CD4-positive, alpha-beta memory T cell (primary cell): ENCODE measurements around the gene GOPC. TPM values are rescaled to one million over a fixed set of nuclear protein-coding genes. Genes with fewer than 3 reads are reported as not detected.
"Not testable (repeated sequence)": the region's sequence is repeated elsewhere in the genome, so short reads cannot be mapped to it uniquely, and the experiment has no call there.

ENCODE experiments used
- CTCF ChIA-PET: fragments of 350-600 bp; sonication (Branson Sonifier 250); formaldehyde crosslinking; loops from one replicate; lab custom pipeline; 2021; ENCODE audit warnings: inconsistent platforms; ENCODE audit not compliant: partially characterized antibody; lab: Charles Lee
- POLR2A ChIA-PET: fragments of 350-600 bp; sonication (Branson Sonifier 250); formaldehyde crosslinking; loops from one replicate; lab custom pipeline; 2021; ENCODE audit not compliant: partially characterized antibody; lab: Charles Lee
- DNase-seq, 5 donors: peaks; one replicate each; pipeline versions ENCODE4 v3.0.0 to v3.0.0-alpha.2; 2020 to 2022; ENCODE audit warnings: mixed read lengths in 1 of 5
- H3K27ac ChIP-seq: one replicate; pipeline ENCODE4 v1.7.0; 2013; ENCODE audit warnings: low read depth, low read length
- H3K27me3 ChIP-seq: 2 replicates; pipeline ENCODE4 v1.7.0; 2013; ENCODE audit warnings: mild to moderate bottlenecking, low read length, moderate library complexity; ENCODE audit not compliant: insufficient read depth
- H3K36me3 ChIP-seq: 2 replicates; pipeline ENCODE4 v1.7.0; 2013; ENCODE audit warnings: mild to moderate bottlenecking, low read length, moderate library complexity; ENCODE audit not compliant: insufficient read depth
- H3K4me1 ChIP-seq: 2 replicates; pipeline ENCODE4 v1.7.0; 2013; ENCODE audit warnings: mild to moderate bottlenecking, low read length, moderate library complexity; ENCODE audit not compliant: insufficient read depth
- H3K4me3 ChIP-seq, 2 donors: one replicate each; pipeline ENCODE4 v1.7.0; 2013; ENCODE audit warnings: low read length in 2 of 2, mild to moderate bottlenecking in 1 of 2
- H3K9me3 ChIP-seq, 2 donors: one replicate each; pipeline ENCODE4 v1.7.0; 2013; ENCODE audit warnings: low read length in 2 of 2, control low read depth in 1 of 2; ENCODE audit not compliant: control insufficient read depth in 1 of 2
- H3K27ac Mint-ChIP-seq, 7 donors: one replicate each; pipeline ENCODE4 v1.8.0; 2020 to 2021; ENCODE audit warnings: mixed read lengths in 7 of 7, mild to moderate bottlenecking in 6 of 7, inconsistent platforms in 3 of 7, moderate library complexity in 3 of 7
- H3K27me3 Mint-ChIP-seq, 2 donors: one replicate each; pipeline ENCODE4 v1.8.0; 2020 to 2021; ENCODE audit warnings: mixed read lengths in 2 of 2
- H3K36me3 Mint-ChIP-seq, 2 donors: one replicate each; pipeline ENCODE4 v1.8.0; 2020 to 2021; ENCODE audit warnings: mixed read lengths in 2 of 2, inconsistent platforms in 1 of 2, mild to moderate bottlenecking in 1 of 2
- H3K4me1 Mint-ChIP-seq, 4 donors: one replicate each; pipeline ENCODE4 v1.8.0; 2020 to 2021; ENCODE audit warnings: mixed read lengths in 4 of 4, mild to moderate bottlenecking in 1 of 4
- H3K4me3 Mint-ChIP-seq, 8 donors: one replicate each; pipeline ENCODE4 v1.8.0; 2020 to 2021; ENCODE audit warnings: mixed read lengths in 8 of 8, mild to moderate bottlenecking in 7 of 8, moderate library complexity in 6 of 8, inconsistent platforms in 3 of 8
- H3K9me3 Mint-ChIP-seq, 8 donors: one replicate each; pipeline ENCODE4 v1.8.0; 2020 to 2021; ENCODE audit warnings: mixed read lengths in 8 of 8, mild to moderate bottlenecking in 5 of 8, inconsistent platforms in 3 of 8, moderate library complexity in 1 of 8
- intact Hi-C: fragments of 100-400 bp; cut with micrococcal nuclease; formaldehyde crosslinking; loops from one replicate; pipeline ENCODE4 v1.15.1; 2023
- polyA plus RNA-seq, 2 donors: library from polyadenylated mRNA; unstranded; fragments of 300-500 nt; fragmentation: Illumina TruSeq; gene quantifications; one replicate each; pipeline ENCODE4 v1.2.3, GENCODE V29; 2021
- total RNA-seq, 2 experiments: library from RNA; stranded (reverse); gene quantifications; one replicate each; pipeline ENCODE4 v1.2.3, GENCODE V29; 2021

The GOPC gene
- total and polyA plus RNA-seq, 4 experiments from 2014 or later = 14.6 to 37.8 (median 26.6) TPM

- H3K4me1 ChIP-seq = no peaks in the 10 kb centered on the region
- no peaks in the 10 kb centered on the region for H3K9me3 Mint-ChIP-seq
- DNase-seq = no peak
- H3K36me3 Mint-ChIP-seq = no peaks in the 10 kb centered on the region
- CTCF ChIA-PET = interaction anchor here (1.2 kb wide), 1 partner anchor 69 kb away, joined by 3 read pairs; no protein-coding TSS in a partner anchor
- H3K27me3 Mint-ChIP-seq = no peaks in the 10 kb centered on the region
- no peaks in the 10 kb centered on the region for H3K27me3 ChIP-seq
- H3K27ac ChIP-seq = no peak overlapping the region
- no peak overlapping the region for H3K27ac Mint-ChIP-seq
- H3K36me3 ChIP-seq = no peaks in the 10 kb centered on the region
- H3K4me3 ChIP-seq = no peak overlapping the region
- intact Hi-C loops = no loop called here
- peaks cover 0 to 1% (median 0%) of the 10 kb centered on the region in 4 donors for H3K4me1 Mint-ChIP-seq
- POLR2A ChIA-PET = no interaction called here
- no peak overlapping the region for H3K4me3 Mint-ChIP-seq
- H3K9me3 ChIP-seq = no peaks in the 10 kb centered on the region
Measured at GRCh38 chr6:117518870-117519269, 83.4 kb downstream of the GOPC start.

- H3K27ac ChIP-seq, H3K27ac Mint-ChIP-seq, H3K36me3 ChIP-seq, H3K36me3 Mint-ChIP-seq, H3K4me1 ChIP-seq, POLR2A ChIA-PET, H3K9me3 Mint-ChIP-seq, H3K4me3 Mint-ChIP-seq, CTCF ChIA-PET, H3K4me3 ChIP-seq, H3K9me3 ChIP-seq, H3K27me3 ChIP-seq, DNase-seq, H3K4me1 Mint-ChIP-seq, H3K27me3 Mint-ChIP-seq, intact Hi-C loops: not testable (repeated sequence)
Measured at GRCh38 chr6:117517995-117518394, 84.3 kb downstream of the GOPC start.

GRCh38 chr6:117515326-117515725 lies 87.0 kb downstream of the GOPC start:
- H3K9me3 Mint-ChIP-seq = no peaks in the 10 kb centered on the region
- H3K27ac ChIP-seq = no peak overlapping the region
- H3K9me3 ChIP-seq = no peaks in the 10 kb centered on the region
- H3K27me3 ChIP-seq = no peaks in the 10 kb centered on the region
- H3K27ac Mint-ChIP-seq = no peak overlapping the region
- H3K4me3 Mint-ChIP-seq = no peak overlapping the region
- H3K4me1 Mint-ChIP-seq = peaks cover 0 to 1% (median 0%) of the 10 kb centered on the region in 4 donors
- DNase-seq = no peak
- intact Hi-C loops = no loop called here
- H3K36me3 Mint-ChIP-seq = no peaks in the 10 kb centered on the region
- no peaks in the 10 kb centered on the region for H3K4me1 ChIP-seq
- H3K4me3 ChIP-seq = no peak overlapping the region
- POLR2A ChIA-PET = no interaction called here
- no peaks in the 10 kb centered on the region for H3K27me3 Mint-ChIP-seq
- CTCF ChIA-PET = no interaction called here
- no peaks in the 10 kb centered on the region for H3K36me3 ChIP-seq

- no peak for DNase-seq
- H3K4me3 Mint-ChIP-seq = no peak overlapping the region
- CTCF ChIA-PET = no interaction called here
- no peak overlapping the region for H3K27ac Mint-ChIP-seq
- H3K9me3 ChIP-seq = no peaks in the 10 kb centered on the region
- intact Hi-C loops = no loop called here
- no peaks in the 10 kb centered on the region for H3K36me3 Mint-ChIP-seq
- H3K36me3 ChIP-seq = no peaks in the 10 kb centered on the region
- peaks cover 0 to 1% (median 0%) of the 10 kb centered on the region in 4 donors for H3K4me1 Mint-ChIP-seq
- no peaks in the 10 kb centered on the region for H3K27me3 ChIP-seq
- no peaks in the 10 kb centered on the region for H3K9me3 Mint-ChIP-seq
- H3K27me3 Mint-ChIP-seq = peaks cover 0 to 2% of the 10 kb centered on the region in 2 donors
- H3K27ac ChIP-seq = no peak overlapping the region
- no peaks in the 10 kb centered on the region for H3K4me1 ChIP-seq
- POLR2A ChIA-PET = no interaction called here
- H3K4me3 ChIP-seq = no peak overlapping the region
Measured at GRCh38 chr6:117514655-117515054, 87.7 kb downstream of the GOPC start.

GRCh38 chr6:117513778-117514365 lies 88.4 kb downstream of the GOPC start:
- intact Hi-C loops = no loop called here
- no peak overlapping the region for H3K4me3 Mint-ChIP-seq
- ChIA-PET CTCF (no interaction called here), POLR2A (no interaction called here)
- H3K4me1 ChIP-seq = no peaks in the 10 kb centered on the region
- no peaks in the 10 kb centered on the region for H3K27me3 ChIP-seq
- H3K36me3 ChIP-seq = no peaks in the 10 kb centered on the region
- H3K9me3 Mint-ChIP-seq = no peaks in the 10 kb centered on the region
- no peak overlapping the region for H3K4me3 ChIP-seq
- peaks cover 0 to 1% (median 0%) of the 10 kb centered on the region in 4 donors for H3K4me1 Mint-ChIP-seq
- H3K36me3 Mint-ChIP-seq = no peaks in the 10 kb centered on the region
- no peak overlapping the region for H3K27ac Mint-ChIP-seq
- no peak for DNase-seq
- H3K9me3 ChIP-seq = no peaks in the 10 kb centered on the region
- H3K27ac ChIP-seq = no peak overlapping the region
- peaks cover 0 to 2% of the 10 kb centered on the region in 2 donors for H3K27me3 Mint-ChIP-seq

GRCh38 chr6:117512987-117513573 lies 89.2 kb downstream of the GOPC start:
- peaks cover 0 to 1% (median 0%) of the 10 kb centered on the region in 4 donors for H3K4me1 Mint-ChIP-seq
- Histone ChIP-seq H3K4me1 (no peaks in the 10 kb centered on the region), H3K9me3 (no peaks in the 10 kb centered on the region), H3K4me3 (no peak overlapping the region), H3K36me3 (no peaks in the 10 kb centered on the region), H3K27me3 (no peaks in the 10 kb centered on the region), H3K27ac (no peak overlapping the region)
- no peaks in the 10 kb centered on the region for H3K9me3 Mint-ChIP-seq
- intact Hi-C loops = no loop called here
- POLR2A ChIA-PET = no interaction called here
- CTCF ChIA-PET = no interaction called here
- no peak for DNase-seq
- H3K4me3 Mint-ChIP-seq = no peak overlapping the region
- H3K27me3 Mint-ChIP-seq = peaks cover 0 to 2% of the 10 kb centered on the region in 2 donors
- H3K36me3 Mint-ChIP-seq = no peaks in the 10 kb centered on the region
- H3K27ac Mint-ChIP-seq = no peak overlapping the region

GRCh38 chr6:117512056-117512828 lies 90.1 kb downstream of the GOPC start:
- peaks cover 0 to 2% of the 10 kb centered on the region in 2 donors for H3K27me3 Mint-ChIP-seq
- no peaks in the 10 kb centered on the region for H3K9me3 ChIP-seq
- no peak overlapping the region for H3K27ac ChIP-seq
- DNase-seq = no peak
- ChIA-PET CTCF (no interaction called here), POLR2A (no interaction called here)
- peaks cover 0 to 1% (median 0%) of the 10 kb centered on the region in 4 donors for H3K4me1 Mint-ChIP-seq
- H3K36me3 Mint-ChIP-seq = no peaks in the 10 kb centered on the region
- H3K4me3 Mint-ChIP-seq = no peak overlapping the region
- H3K9me3 Mint-ChIP-seq = no peaks in the 10 kb centered on the region
- no peak overlapping the region for H3K27ac Mint-ChIP-seq
- H3K4me1 ChIP-seq = no peaks in the 10 kb centered on the region
- H3K27me3 ChIP-seq = no peaks in the 10 kb centered on the region
- intact Hi-C loops = no loop called here
- H3K36me3 ChIP-seq = no peaks in the 10 kb centered on the region
- no peak overlapping the region for H3K4me3 ChIP-seq
